Measurements from ENCODE around the gene DCDC2B.

Gene DCDC2B

DNA sequence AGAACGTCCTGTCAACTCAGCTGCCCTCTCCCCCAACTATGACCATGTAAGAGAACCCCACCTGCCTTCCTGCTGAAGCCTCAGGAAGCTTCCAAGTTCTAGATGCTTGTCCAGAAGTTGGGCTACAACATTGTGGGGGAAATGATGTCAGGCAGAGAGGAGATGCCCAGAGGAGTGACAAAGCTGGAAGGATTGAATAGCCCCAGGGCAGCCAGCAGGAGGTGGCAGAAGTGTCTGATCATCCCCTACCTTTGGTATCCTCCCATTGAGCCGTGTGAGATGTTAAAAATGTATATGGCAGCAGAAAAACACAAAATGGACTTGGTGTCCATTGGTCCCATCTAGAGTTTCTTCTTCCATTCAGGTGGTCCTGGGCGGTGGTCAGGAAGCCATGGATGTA lies 19.9 kb downstream of the DCDC2B start:
- TF ChIP-seq TAF1 (IDR thresholded peaks at IDR 0.05; ENCODE audit: low read depth) (no peak), NFIC (IDR thresholded peaks at IDR 0.05) (no peak), EP300 (IDR thresholded peaks at IDR 0.05; ENCODE audit: borderline replicate concordance) (no peak), ZBTB7A (IDR thresholded peaks at IDR 0.05; ENCODE audit: low read depth) (no peak)
- TF ChIP-seq, protein P1, sequence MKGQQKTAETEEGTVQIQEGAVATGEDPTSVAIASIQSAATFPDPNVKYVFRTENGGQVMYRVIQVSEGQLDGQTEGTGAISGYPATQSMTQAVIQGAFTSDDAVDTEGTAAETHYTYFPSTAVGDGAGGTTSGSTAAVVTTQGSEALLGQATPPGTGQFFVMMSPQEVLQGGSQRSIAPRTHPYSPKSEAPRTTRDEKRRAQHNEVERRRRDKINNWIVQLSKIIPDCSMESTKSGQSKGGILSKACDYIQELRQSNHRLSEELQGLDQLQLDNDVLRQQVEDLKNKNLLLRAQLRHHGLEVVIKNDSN (IDR thresholded peaks at IDR 0.05): no peak
- TF ChIP-seq, protein P2, sequence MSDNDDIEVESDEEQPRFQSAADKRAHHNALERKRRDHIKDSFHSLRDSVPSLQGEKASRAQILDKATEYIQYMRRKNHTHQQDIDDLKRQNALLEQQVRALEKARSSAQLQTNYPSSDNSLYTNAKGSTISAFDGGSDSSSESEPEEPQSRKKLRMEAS (IDR thresholded peaks at IDR 0.05): no peak

DNA sequence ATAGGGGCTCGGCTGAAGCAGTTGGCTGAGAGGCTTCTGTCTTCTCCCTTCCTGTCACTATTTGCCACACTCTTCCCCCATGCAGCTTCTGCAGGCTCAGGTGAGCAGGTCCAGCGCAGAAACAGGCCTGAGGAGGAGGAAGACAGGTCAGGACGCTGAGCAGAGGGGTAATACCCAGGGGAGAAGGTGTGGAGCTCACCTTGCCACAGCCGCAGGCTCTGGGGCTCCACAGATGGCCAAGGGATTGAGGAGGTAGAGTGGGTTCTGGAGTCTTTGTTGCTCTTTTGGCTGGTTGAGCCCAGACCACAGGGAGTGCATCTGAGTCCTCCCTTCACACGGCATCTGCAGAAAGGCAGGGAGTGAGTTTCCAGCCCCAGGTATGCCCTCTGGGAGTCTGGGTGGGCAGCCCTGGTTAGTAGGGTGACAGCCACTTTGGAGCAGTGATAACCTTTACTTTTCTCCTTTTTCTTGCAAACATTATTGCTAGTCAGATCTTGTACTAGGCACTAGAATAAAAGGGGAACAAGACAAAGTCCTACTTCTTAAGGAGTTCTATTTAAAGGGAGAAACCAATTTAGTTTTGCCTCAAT lies 23.0 kb downstream of the DCDC2B start:
- TF ChIP-seq RAD21 (IDR thresholded peaks at IDR 0.05; ENCODE audit: low read depth) (no peak), TCF12 (IDR thresholded peaks at IDR 0.05; ENCODE audit: low read depth) (no peak), CEBPB (IDR thresholded peaks at IDR 0.05) (no peak), EP300 (IDR thresholded peaks at IDR 0.05; ENCODE audit: borderline replicate concordance) (no peak), EGR1 (IDR thresholded peaks at IDR 0.05) (no peak), YY1 (IDR thresholded peaks at IDR 0.05; ENCODE audit: low read depth) (no peak), CREB1 (IDR thresholded peaks at IDR 0.05; ENCODE audit: low read depth) (no peak), TEAD4 (IDR thresholded peaks at IDR 0.05) (no peak)
- TF ChIP-seq, protein P2 (IDR thresholded peaks at IDR 0.05): no peak
- TF ChIP-seq, protein P1 (IDR thresholded peaks at IDR 0.05): no peak

DNA sequence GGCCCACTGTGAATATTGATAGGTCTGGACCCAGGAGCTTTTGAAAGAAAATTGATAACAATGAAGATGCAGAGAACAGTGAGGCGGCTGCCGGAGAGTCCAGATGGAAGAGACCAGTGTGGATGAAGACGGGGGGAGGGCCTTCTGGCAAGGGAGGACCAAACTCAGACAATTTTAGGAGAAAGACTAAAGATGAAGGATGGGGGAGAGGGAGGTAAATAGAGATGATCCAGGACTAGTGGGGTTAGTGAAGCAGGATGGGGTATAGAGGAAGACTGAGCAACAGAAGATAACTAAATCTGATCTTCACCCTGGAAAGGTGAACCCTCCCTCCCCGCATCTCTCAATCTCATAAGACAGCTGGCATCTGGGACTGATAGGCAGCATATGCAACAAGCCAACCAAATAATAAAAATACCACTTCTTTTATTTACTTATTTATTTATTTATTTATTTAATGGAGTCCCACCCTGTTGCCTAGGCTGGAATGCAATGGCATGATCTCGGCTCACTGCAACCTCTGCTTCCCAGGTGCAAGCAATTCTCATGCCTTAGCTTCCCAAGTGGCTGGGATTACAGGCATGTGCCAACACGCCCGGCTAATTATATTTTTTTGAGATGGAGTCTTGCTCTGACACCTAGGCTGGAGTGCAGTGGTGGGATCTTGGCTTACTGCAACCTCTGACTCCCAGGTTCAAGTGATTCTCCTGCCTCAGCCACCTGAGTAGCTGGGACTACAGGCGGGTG lies 23.8 kb downstream of the DCDC2B start:
- TF ChIP-seq EP300 (IDR thresholded peaks at IDR 0.05; ENCODE audit: borderline replicate concordance) (no peak), TAF1 (IDR thresholded peaks at IDR 0.05; ENCODE audit: low read depth) (no peak), ZBTB7A (IDR thresholded peaks at IDR 0.05; ENCODE audit: low read depth) (no peak), TCF12 (IDR thresholded peaks at IDR 0.05; ENCODE audit: low read depth) (no peak), NFIC (IDR thresholded peaks at IDR 0.05) (no peak)
- TF ChIP-seq, protein P3, sequence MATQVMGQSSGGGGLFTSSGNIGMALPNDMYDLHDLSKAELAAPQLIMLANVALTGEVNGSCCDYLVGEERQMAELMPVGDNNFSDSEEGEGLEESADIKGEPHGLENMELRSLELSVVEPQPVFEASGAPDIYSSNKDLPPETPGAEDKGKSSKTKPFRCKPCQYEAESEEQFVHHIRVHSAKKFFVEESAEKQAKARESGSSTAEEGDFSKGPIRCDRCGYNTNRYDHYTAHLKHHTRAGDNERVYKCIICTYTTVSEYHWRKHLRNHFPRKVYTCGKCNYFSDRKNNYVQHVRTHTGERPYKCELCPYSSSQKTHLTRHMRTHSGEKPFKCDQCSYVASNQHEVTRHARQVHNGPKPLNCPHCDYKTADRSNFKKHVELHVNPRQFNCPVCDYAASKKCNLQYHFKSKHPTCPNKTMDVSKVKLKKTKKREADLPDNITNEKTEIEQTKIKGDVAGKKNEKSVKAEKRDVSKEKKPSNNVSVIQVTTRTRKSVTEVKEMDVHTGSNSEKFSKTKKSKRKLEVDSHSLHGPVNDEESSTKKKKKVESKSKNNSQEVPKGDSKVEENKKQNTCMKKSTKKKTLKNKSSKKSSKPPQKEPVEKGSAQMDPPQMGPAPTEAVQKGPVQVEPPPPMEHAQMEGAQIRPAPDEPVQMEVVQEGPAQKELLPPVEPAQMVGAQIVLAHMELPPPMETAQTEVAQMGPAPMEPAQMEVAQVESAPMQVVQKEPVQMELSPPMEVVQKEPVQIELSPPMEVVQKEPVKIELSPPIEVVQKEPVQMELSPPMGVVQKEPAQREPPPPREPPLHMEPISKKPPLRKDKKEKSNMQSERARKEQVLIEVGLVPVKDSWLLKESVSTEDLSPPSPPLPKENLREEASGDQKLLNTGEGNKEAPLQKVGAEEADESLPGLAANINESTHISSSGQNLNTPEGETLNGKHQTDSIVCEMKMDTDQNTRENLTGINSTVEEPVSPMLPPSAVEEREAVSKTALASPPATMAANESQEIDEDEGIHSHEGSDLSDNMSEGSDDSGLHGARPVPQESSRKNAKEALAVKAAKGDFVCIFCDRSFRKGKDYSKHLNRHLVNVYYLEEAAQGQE (IDR thresholded peaks at IDR 0.05; ENCODE audit: low read depth): no peak
- TF ChIP-seq, protein P1 (IDR thresholded peaks at IDR 0.05): no peak

DNA sequence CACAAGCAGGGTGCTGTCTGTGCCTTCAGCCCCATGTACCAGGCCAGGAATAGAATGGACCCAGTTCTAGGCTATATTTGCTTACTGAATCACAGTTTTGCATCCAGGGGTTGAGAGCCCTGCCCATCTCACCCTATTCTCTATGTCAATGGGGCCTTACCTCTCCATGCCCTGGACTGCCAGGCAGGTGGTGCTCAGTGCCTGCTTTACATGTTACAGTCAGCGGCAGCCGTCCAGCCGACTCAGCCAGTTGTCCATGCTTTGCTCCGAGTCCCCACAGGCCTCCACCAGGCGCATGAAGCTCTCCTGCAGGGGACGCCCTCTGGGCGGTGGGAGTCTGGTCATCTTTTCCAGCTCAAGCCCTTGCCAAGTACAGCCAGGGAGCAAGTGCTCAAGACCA lies 25.9 kb downstream of the DCDC2B start:
- no peak for TF ChIP-seq NFIC (IDR thresholded peaks at IDR 0.05)
- TF ChIP-seq FOXM1 (IDR thresholded peaks at IDR 0.05; ENCODE audit: borderline replicate concordance, low read depth): no peak
- no peak for TF ChIP-seq CEBPB (IDR thresholded peaks at IDR 0.05)
- TF ChIP-seq ZBTB7A (IDR thresholded peaks at IDR 0.05; ENCODE audit: low read depth): no peak
- no peak for TF ChIP-seq TAF1 (IDR thresholded peaks at IDR 0.05; ENCODE audit: low read depth)
- no peak for TF ChIP-seq CREB1 (IDR thresholded peaks at IDR 0.05; ENCODE audit: low read depth)

DNA sequence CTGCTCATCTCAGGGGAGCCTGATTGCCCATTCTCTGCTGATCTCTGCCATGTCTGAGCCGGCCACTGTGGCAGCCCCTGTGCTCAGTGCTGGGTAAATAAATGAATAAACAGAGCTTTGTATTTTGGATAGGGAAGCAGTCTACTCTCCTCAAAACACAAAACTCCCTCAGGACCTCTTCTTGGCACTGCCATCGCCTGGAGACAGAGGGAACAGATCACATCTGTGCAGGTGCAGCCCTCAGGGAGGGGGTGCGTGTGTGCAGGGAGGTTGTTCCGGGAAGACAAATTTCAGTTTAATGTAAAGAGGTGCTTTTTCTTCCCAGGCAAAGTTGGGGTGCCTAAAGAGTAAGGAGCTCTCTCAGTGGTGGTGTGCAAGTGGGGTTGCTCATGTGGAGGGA lies 30.4 kb downstream of the DCDC2B start:
- TF ChIP-seq RAD21 (IDR thresholded peaks at IDR 0.05; ENCODE audit: low read depth) (no peak), CEBPB (IDR thresholded peaks at IDR 0.05) (no peak), TEAD4 (IDR thresholded peaks at IDR 0.05) (no peak)
- TF ChIP-seq, protein P3 (IDR thresholded peaks at IDR 0.05; ENCODE audit: low read depth): no peak

DNA sequence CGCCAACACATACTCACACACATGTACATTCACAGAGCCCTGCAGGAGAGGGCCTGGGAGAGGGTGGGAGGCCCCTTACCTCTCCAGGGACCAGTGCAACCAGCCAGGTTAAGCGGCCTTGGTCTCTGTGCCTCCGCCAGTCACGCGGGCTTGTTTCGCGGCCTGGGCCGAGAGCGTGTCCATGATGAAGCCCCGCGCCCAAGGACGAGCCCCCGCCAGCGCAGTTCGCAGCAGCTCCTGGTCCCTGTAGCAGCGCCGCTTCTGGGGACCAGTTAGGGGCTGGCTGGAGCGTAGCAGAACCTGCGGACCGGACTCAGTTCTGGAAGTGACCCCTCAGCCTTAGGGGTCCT lies 30.9 kb downstream of the DCDC2B start:
- TF ChIP-seq EGR1 (IDR thresholded peaks at IDR 0.05) (no peak), ZBTB7A (IDR thresholded peaks at IDR 0.05; ENCODE audit: low read depth) (peak; percentile 77; the same call in 1 of the 2 replicates)
